ENCODE measurements around the gene ZDHHC8.

- TF ChIP-seq POLR2A (IDR thresholded peaks at IDR 0.05): no peak
- no peak for TF ChIP-seq CTCF (IDR thresholded peaks at IDR 0.05)
These were observed 44.0 kb upstream of the ZDHHC8 start for GRCh38 chr22:20087319-20088262.
